Activated naive CD8-positive, alpha-beta T cell treated with anti-CD3 and anti-CD28 coated beads, Interleukin-2, amount 10 ng/mL, durations not matched to agents 7 days and 5 days (primary cell): ENCODE measurements around the gene TAAR8. TPM values are rescaled to one million over a fixed set of nuclear protein-coding genes. Genes with fewer than 3 reads are reported as not detected.
"Not testable (repeated sequence)": the region's sequence is repeated elsewhere in the genome, so short reads cannot be mapped to it uniquely, and the experiment has no call there.

Source experiments
- ATAC-seq: fragments of 150-1000 bp; cut with Tn5 transposase; one replicate; pipeline ENCODE4 v1.10.0; 2021; ENCODE audit warnings: low read depth, moderate library complexity
- POLR2A ChIA-PET: fragments of 350-600 bp; sonication (Branson Sonifier 250); formaldehyde crosslinking; loops from one replicate; lab custom pipeline; 2021; ENCODE audit warnings: antibody characterized with exemption; lab: Charles Lee
- DNase-seq: peaks from one replicate; pipeline ENCODE4 v3.0.0; 2021
- H3K27ac Mint-ChIP-seq: one replicate; pipeline ENCODE4 v1.8.0; 2022; ENCODE audit warnings: mild to moderate bottlenecking, mixed read lengths
- H3K27me3 Mint-ChIP-seq: one replicate; pipeline ENCODE4 v1.8.0; 2022; ENCODE audit warnings: mild to moderate bottlenecking, moderate library complexity, mixed read lengths
- H3K36me3 Mint-ChIP-seq: one replicate; pipeline ENCODE4 v1.8.0; 2021; ENCODE audit warnings: mild to moderate bottlenecking, mixed read lengths
- H3K4me1 Mint-ChIP-seq: one replicate; pipeline ENCODE4 v1.8.0; 2021; ENCODE audit warnings: mixed read lengths
- H3K4me3 Mint-ChIP-seq: one replicate; pipeline ENCODE4 v1.8.0; 2022; ENCODE audit warnings: mild to moderate bottlenecking, moderate library complexity, mixed read lengths
- H3K9me3 Mint-ChIP-seq: one replicate; pipeline ENCODE4 v1.8.0; 2021; ENCODE audit warnings: mixed read lengths
- total RNA-seq, 2 experiments: library from RNA; stranded (reverse); gene quantifications; one replicate each; pipeline ENCODE4 v1.2.3, GENCODE V29; 2021

Gene TAAR8
- total RNA-seq, 2 experiments from 2014 or later = not detected

DNA sequence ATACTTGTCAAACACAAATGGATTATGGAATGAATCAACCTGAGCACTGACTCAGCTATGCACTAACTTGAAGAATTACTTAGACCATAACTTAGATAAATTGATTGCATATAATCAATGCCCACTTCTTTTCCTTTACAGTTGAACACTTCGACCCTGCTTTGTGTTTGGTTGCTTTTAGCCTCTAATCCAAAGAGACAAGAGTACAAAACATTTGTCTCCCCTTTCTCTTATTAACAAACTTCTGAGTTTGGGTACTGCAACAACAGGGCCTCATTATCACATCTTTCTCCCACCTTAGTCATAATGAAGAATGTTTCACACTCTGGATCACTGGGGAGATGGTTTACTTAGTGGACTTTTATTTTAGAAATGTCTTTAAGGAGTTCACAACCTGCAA lies 15.1 kb downstream of the TAAR8 start:
- H3K4me3 Mint-ChIP-seq = no peak overlapping the region
- ATAC-seq (no peak), DNase-seq (no peak)
- peaks cover 25% of the 10 kb centered on the region for H3K27me3 Mint-ChIP-seq
- no peaks in the 10 kb centered on the region for H3K4me1 Mint-ChIP-seq
- no peak overlapping the region for H3K27ac Mint-ChIP-seq
- no peaks in the 10 kb centered on the region for H3K9me3 Mint-ChIP-seq
- POLR2A ChIA-PET = no interaction called here
- H3K36me3 Mint-ChIP-seq = no peaks in the 10 kb centered on the region

DNA sequence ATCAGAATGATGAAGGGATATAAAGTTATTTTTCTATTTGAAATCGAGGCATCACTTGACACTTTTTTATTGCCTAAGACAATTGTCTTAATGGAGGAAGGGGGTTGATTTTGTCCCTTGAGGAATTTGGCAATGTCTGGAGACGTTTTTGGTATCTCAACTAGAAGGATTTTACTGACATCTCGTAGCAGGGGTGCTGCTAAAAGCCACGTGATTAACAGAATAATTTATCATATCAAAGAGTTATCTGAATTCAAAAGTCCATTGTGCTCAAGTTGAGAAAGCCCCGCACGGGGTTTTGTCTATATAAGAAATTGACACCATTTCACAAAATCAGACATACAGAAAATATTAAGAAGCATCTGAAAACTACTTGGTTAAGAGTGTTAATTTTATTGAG lies 16.1 kb downstream of the TAAR8 start:
- no peak for DNase-seq
- Mint-ChIP-seq H3K27ac (no peak overlapping the region), H3K27me3 (peaks cover 23% of the 10 kb centered on the region), H3K36me3 (no peaks in the 10 kb centered on the region), H3K4me3 (no peak overlapping the region), H3K9me3 (no peaks in the 10 kb centered on the region), H3K4me1 (no peaks in the 10 kb centered on the region)
- POLR2A ChIA-PET = no interaction called here
- no peak for ATAC-seq

DNA sequence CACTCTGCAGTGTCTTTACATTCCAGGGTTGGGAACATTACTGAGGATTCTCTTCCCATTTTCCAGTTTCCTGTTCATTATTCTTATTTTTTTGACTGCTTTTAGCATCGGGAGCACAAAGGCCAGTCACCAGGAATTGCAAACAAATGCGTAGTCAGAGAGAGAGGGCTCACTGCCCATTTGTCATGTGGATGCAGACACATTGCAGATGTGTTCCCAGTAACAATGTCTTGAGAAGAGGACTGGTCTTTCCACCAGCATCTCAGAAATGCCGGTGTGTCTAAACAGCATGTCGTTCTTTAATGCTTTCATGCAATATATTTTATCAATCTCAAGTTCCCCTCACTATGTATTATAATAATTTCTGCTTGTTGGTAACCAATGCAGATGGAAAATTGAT lies 16.7 kb downstream of the TAAR8 start:
- Mint-ChIP-seq H3K9me3 (no peaks in the 10 kb centered on the region), H3K27me3 (peaks cover 27% of the 10 kb centered on the region), H3K36me3 (no peaks in the 10 kb centered on the region), H3K4me3 (no peak overlapping the region), H3K27ac (no peak overlapping the region), H3K4me1 (no peaks in the 10 kb centered on the region)
- ATAC-seq (no peak), DNase-seq (no peak)
- POLR2A ChIA-PET = no interaction called here

DNA sequence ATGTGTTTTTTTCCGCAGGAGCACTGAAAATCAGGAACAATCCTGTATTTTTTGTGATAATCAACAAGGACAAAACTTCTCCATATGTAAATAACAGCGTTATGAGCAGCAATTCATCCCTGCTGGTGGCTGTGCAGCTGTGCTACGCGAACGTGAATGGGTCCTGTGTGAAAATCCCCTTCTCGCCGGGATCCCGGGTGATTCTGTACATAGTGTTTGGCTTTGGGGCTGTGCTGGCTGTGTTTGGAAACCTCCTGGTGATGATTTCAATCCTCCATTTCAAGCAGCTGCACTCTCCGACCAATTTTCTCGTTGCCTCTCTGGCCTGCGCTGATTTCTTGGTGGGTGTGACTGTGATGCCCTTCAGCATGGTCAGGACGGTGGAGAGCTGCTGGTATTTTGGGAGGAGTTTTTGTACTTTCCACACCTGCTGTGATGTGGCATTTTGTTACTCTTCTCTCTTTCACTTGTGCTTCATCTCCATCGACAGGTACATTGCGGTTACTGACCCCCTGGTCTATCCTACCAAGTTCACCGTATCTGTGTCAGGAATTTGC lies 17.8 kb downstream of the TAAR8 start, which contains the start of gene TAAR6:
TAAR6 (plus strand) TSS at position 102 of the 557 bp plus-strand sequence; CDS start at position 102, 0 bp downstream.
- POLR2A ChIA-PET = no interaction called here
- DNase-seq (no peak), ATAC-seq (no peak)
- H3K27ac Mint-ChIP-seq = no peak within 1 kb of the TSS
- peaks cover 24% of the 10 kb centered on the region for H3K27me3 Mint-ChIP-seq
- no peak within 1 kb of the TSS for H3K4me3 Mint-ChIP-seq
- H3K36me3 Mint-ChIP-seq = no peaks in the 10 kb centered on the region
- no peaks in the 10 kb centered on the region for H3K9me3 Mint-ChIP-seq
- no peaks in the 10 kb centered on the region for H3K4me1 Mint-ChIP-seq

- ATAC-seq (no peak), DNase-seq (no peak)
- Mint-ChIP-seq H3K9me3 (no peaks in the 10 kb centered on the region), H3K4me1 (no peaks in the 10 kb centered on the region), H3K27ac (no peak overlapping the region), H3K27me3 (peaks cover 29% of the 10 kb centered on the region), H3K4me3 (no peak overlapping the region), H3K36me3 (no peaks in the 10 kb centered on the region)
- POLR2A ChIA-PET = no interaction called here
These were observed 19.3 kb downstream of the TAAR8 start for GRCh38 chr6:132571774-132572173.

- H3K27me3 Mint-ChIP-seq = peaks cover 7% of the 10 kb centered on the region
- ATAC-seq (no peak), DNase-seq (no peak)
- no peaks in the 10 kb centered on the region for H3K9me3 Mint-ChIP-seq
- no peak overlapping the region for H3K27ac Mint-ChIP-seq
- no peaks in the 10 kb centered on the region for H3K36me3 Mint-ChIP-seq
- no peaks in the 10 kb centered on the region for H3K4me1 Mint-ChIP-seq
- H3K4me3 Mint-ChIP-seq = no peak overlapping the region
- POLR2A ChIA-PET = no interaction called here
These were observed 32.2 kb downstream of the TAAR8 start for GRCh38 chr6:132584698-132585097.

- H3K27ac Mint-ChIP-seq = no peak overlapping the region
- peaks cover 16% of the 10 kb centered on the region for H3K27me3 Mint-ChIP-seq
- DNase-seq (no peak), ATAC-seq (no peak)
- no peaks in the 10 kb centered on the region for H3K36me3 Mint-ChIP-seq
- no peak overlapping the region for H3K4me3 Mint-ChIP-seq
- POLR2A ChIA-PET = no interaction called here
- H3K4me1 Mint-ChIP-seq = no peaks in the 10 kb centered on the region
- H3K9me3 Mint-ChIP-seq = no peaks in the 10 kb centered on the region
These were observed 35.0 kb downstream of the TAAR8 start for GRCh38 chr6:132587424-132587823.

- H3K27me3 Mint-ChIP-seq = peaks cover 15% of the 10 kb centered on the region
- ATAC-seq (no peak), DNase-seq (no peak)
- POLR2A ChIA-PET = no interaction called here
- H3K4me3 Mint-ChIP-seq = no peak within 1 kb of the TSS
- no peak within 1 kb of the TSS for H3K27ac Mint-ChIP-seq
- no peaks in the 10 kb centered on the region for H3K4me1 Mint-ChIP-seq
- no peaks in the 10 kb centered on the region for H3K36me3 Mint-ChIP-seq
- H3K9me3 Mint-ChIP-seq = no peaks in the 10 kb centered on the region
These were observed 37.0 kb downstream of the TAAR8 start, which contains the start of gene TAAR5 for GRCh38 chr6:132589454-132589853. TAAR5 (minus strand) TSS chr6:132589741; CDS start chr6:132589686, 55 bp downstream.

- DNase-seq = no peak
- H3K36me3 Mint-ChIP-seq = no peaks in the 10 kb centered on the region
- H3K9me3 Mint-ChIP-seq = no peaks in the 10 kb centered on the region
- no peak for ATAC-seq
- H3K4me3 Mint-ChIP-seq = no peak overlapping the region
- H3K27ac Mint-ChIP-seq = no peak overlapping the region
- peaks cover 15% of the 10 kb centered on the region for H3K27me3 Mint-ChIP-seq
- POLR2A ChIA-PET = no interaction called here
- no peaks in the 10 kb centered on the region for H3K4me1 Mint-ChIP-seq
These were observed 37.9 kb downstream of the TAAR8 start for GRCh38 chr6:132590362-132590761.

DNA sequence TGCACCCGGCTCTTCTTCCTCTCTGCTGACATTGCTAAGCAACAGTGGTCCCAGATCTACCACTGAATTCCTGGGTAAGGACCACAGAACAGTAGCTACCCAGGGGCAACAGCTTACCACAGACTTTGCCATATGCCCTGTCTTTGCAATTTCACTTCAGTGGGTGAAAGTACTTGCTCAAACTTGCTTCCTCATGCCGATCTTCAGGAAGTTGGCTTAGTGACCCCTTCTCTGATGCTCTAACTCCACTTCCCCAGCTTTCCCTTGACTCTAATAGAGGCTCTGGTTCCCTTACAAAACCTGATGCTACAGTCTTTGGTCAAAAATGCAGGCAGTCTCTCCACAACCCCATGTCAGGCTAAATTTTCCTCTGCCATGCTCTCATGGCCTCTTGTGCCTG lies 40.4 kb downstream of the TAAR8 start:
- peaks cover 17% of the 10 kb centered on the region for H3K27me3 Mint-ChIP-seq
- POLR2A ChIA-PET = no interaction called here
- no peaks in the 10 kb centered on the region for H3K4me1 Mint-ChIP-seq
- no peak for ATAC-seq
- no peak for DNase-seq
- no peak overlapping the region for H3K4me3 Mint-ChIP-seq
- no peak overlapping the region for H3K27ac Mint-ChIP-seq
- no peaks in the 10 kb centered on the region for H3K36me3 Mint-ChIP-seq
- no peaks in the 10 kb centered on the region for H3K9me3 Mint-ChIP-seq

GRCh38 chr6:132596201-132596600 lies 43.7 kb downstream of the TAAR8 start:
- no peak for ATAC-seq
- H3K4me3 Mint-ChIP-seq = no peak overlapping the region
- no peak overlapping the region for H3K27ac Mint-ChIP-seq
- no peaks in the 10 kb centered on the region for H3K4me1 Mint-ChIP-seq
- POLR2A ChIA-PET = no interaction called here
- no peak for DNase-seq
- peaks cover 25% of the 10 kb centered on the region for H3K27me3 Mint-ChIP-seq
- no peaks in the 10 kb centered on the region for H3K36me3 Mint-ChIP-seq
- no peaks in the 10 kb centered on the region for H3K9me3 Mint-ChIP-seq

GRCh38 chr6:132598473-132598872 lies 46.0 kb downstream of the TAAR8 start:
- POLR2A ChIA-PET = no interaction called here
- ATAC-seq = no peak
- Mint-ChIP-seq H3K27ac (no peak overlapping the region), H3K4me3 (no peak overlapping the region), H3K9me3 (no peaks in the 10 kb centered on the region), H3K4me1 (no peaks in the 10 kb centered on the region), H3K27me3 (peaks cover 19% of the 10 kb centered on the region), H3K36me3 (no peaks in the 10 kb centered on the region)
- DNase-seq = no peak

GRCh38 chr6:132600900-132601299 lies 48.4 kb downstream of the TAAR8 start:
- H3K27me3 Mint-ChIP-seq = peaks cover 25% of the 10 kb centered on the region
- H3K4me3 Mint-ChIP-seq, DNase-seq: not testable (repeated sequence)

More at GRCh38 chr6:132600900-132601299, 48.4 kb downstream of the TAAR8 start:
- POLR2A ChIA-PET, ATAC-seq, H3K4me1 Mint-ChIP-seq, H3K27ac Mint-ChIP-seq, H3K36me3 Mint-ChIP-seq, H3K9me3 Mint-ChIP-seq: not testable (repeated sequence)
